Measurements from ENCODE around the gene GPATCH3.

The GPATCH3 gene

GRCh38 chr1:26936823-26937222 is 36.6 kb upstream of the GPATCH3 start:
- Histone ChIP-seq H3K4me3 (ENCODE audit: low read length) (no peak overlapping the region), H3K9ac (ENCODE audit: low read length) (no peak overlapping the region), H3K36me3 (ENCODE audit: control insufficient read depth, low read depth, low read length) (peaks cover 38% of the 10 kb centered on the region), H3K9me3 (ENCODE audit: control insufficient read depth, low read depth, low read length) (no peaks in the 10 kb centered on the region), H3K27ac (ENCODE audit: low read length) (no peak overlapping the region), H3K27me3 (ENCODE audit: control insufficient read depth, insufficient read depth, low read length) (no peaks in the 10 kb centered on the region), H3K4me1 (ENCODE audit: control insufficient read depth, low read depth, low read length) (no peaks in the 10 kb centered on the region)

- peaks cover 53% of the 10 kb centered on the region for H3K36me3 ChIP-seq (ENCODE audit: control insufficient read depth, low read depth, low read length)
- no peaks in the 10 kb centered on the region for H3K9me3 ChIP-seq (ENCODE audit: control insufficient read depth, low read depth, low read length)
- H3K4me3 ChIP-seq (ENCODE audit: low read length) = no peak overlapping the region
- no peaks in the 10 kb centered on the region for H3K27me3 ChIP-seq (ENCODE audit: control insufficient read depth, insufficient read depth, low read length)
- no peak overlapping the region for H3K9ac ChIP-seq (ENCODE audit: low read length)
- H3K4me1 ChIP-seq (ENCODE audit: control insufficient read depth, low read depth, low read length) = no peaks in the 10 kb centered on the region
- H3K27ac ChIP-seq (ENCODE audit: low read length) = no peak overlapping the region
These were observed 32.3 kb upstream of the GPATCH3 start for GRCh38 chr1:26932531-26932930.

- peaks cover 43% of the 10 kb centered on the region for H3K36me3 ChIP-seq (ENCODE audit: control insufficient read depth, low read depth, low read length)
These were observed 23.4 kb upstream of the GPATCH3 start for GRCh38 chr1:26923711-26924110.

GRCh38 chr1:26922901-26923300 is 22.6 kb upstream of the GPATCH3 start:
- Histone ChIP-seq H3K9me3 (ENCODE audit: control insufficient read depth, low read depth, low read length) (no peaks in the 10 kb centered on the region), H3K27me3 (ENCODE audit: control insufficient read depth, insufficient read depth, low read length) (no peaks in the 10 kb centered on the region), H3K36me3 (ENCODE audit: control insufficient read depth, low read depth, low read length) (peaks cover 35% of the 10 kb centered on the region), H3K4me3 (ENCODE audit: low read length) (peak overlapping the region; percentile 97), H3K4me1 (ENCODE audit: control insufficient read depth, low read depth, low read length) (peaks cover 7% of the 10 kb centered on the region), H3K27ac (ENCODE audit: low read length) (no peak overlapping the region), H3K9ac (ENCODE audit: low read length) (peak overlapping the region; percentile 96)

More at GRCh38 chr1:26923711-26924110, 23.4 kb upstream of the GPATCH3 start:
- Histone ChIP-seq H3K4me1 (ENCODE audit: control insufficient read depth, low read depth, low read length) (peaks cover 7% of the 10 kb centered on the region), H3K9me3 (ENCODE audit: control insufficient read depth, low read depth, low read length) (no peaks in the 10 kb centered on the region), H3K27ac (ENCODE audit: low read length) (no peak overlapping the region), H3K4me3 (ENCODE audit: low read length) (no peak overlapping the region), H3K27me3 (ENCODE audit: control insufficient read depth, insufficient read depth, low read length) (no peaks in the 10 kb centered on the region), H3K9ac (ENCODE audit: low read length) (no peak overlapping the region)

GRCh38 chr1:26922431-26922729 is 22.1 kb upstream of the GPATCH3 start:
- Histone ChIP-seq H3K27ac (ENCODE audit: low read length) (peak overlapping the region; percentile 88), H3K27me3 (ENCODE audit: control insufficient read depth, insufficient read depth, low read length) (no peaks in the 10 kb centered on the region), H3K9ac (ENCODE audit: low read length) (peak overlapping the region; percentile 96), H3K9me3 (ENCODE audit: control insufficient read depth, low read depth, low read length) (no peaks in the 10 kb centered on the region), H3K4me1 (ENCODE audit: control insufficient read depth, low read depth, low read length) (peaks cover 7% of the 10 kb centered on the region), H3K4me3 (ENCODE audit: low read length) (peak overlapping the region; percentile 97), H3K36me3 (ENCODE audit: control insufficient read depth, low read depth, low read length) (peaks cover 29% of the 10 kb centered on the region)

- H3K4me3 ChIP-seq (ENCODE audit: low read length) = peak within 1 kb of the TSS; percentile 97
- peak within 1 kb of the TSS; percentile 96 for H3K9ac ChIP-seq (ENCODE audit: low read length)
- no peaks in the 10 kb centered on the region for H3K9me3 ChIP-seq (ENCODE audit: control insufficient read depth, low read depth, low read length)
- peaks cover 26% of the 10 kb centered on the region for H3K36me3 ChIP-seq (ENCODE audit: control insufficient read depth, low read depth, low read length)
- H3K4me1 ChIP-seq (ENCODE audit: control insufficient read depth, low read depth, low read length) = peaks cover 7% of the 10 kb centered on the region
- H3K27ac ChIP-seq (ENCODE audit: low read length) = peak within 1 kb of the TSS; percentile 88
- no peaks in the 10 kb centered on the region for H3K27me3 ChIP-seq (ENCODE audit: control insufficient read depth, insufficient read depth, low read length)
These were observed 21.5 kb upstream of the GPATCH3 start, which contains the start of gene NUDC for GRCh38 chr1:26921540-26922430. Gene NUDC (plus strand): TSS chr1:26921743. CDS start chr1:26921849, 106 bp downstream.

GRCh38 chr1:26921126-26921539 is 20.9 kb upstream of the GPATCH3 start:
- Histone ChIP-seq H3K4me3 (ENCODE audit: low read length) (peak overlapping the region; percentile 97), H3K4me1 (ENCODE audit: control insufficient read depth, low read depth, low read length) (peaks cover 7% of the 10 kb centered on the region), H3K9ac (ENCODE audit: low read length) (peak overlapping the region; percentile 96), H3K9me3 (ENCODE audit: control insufficient read depth, low read depth, low read length) (no peaks in the 10 kb centered on the region), H3K27me3 (ENCODE audit: control insufficient read depth, insufficient read depth, low read length) (no peaks in the 10 kb centered on the region), H3K27ac (ENCODE audit: low read length) (peak overlapping the region; percentile 57), H3K36me3 (ENCODE audit: control insufficient read depth, low read depth, low read length) (peaks cover 19% of the 10 kb centered on the region)

GRCh38 chr1:26915204-26915842 is 15.1 kb upstream of the GPATCH3 start:
- Histone ChIP-seq H3K27me3 (ENCODE audit: control insufficient read depth, insufficient read depth, low read length) (no peaks in the 10 kb centered on the region), H3K36me3 (ENCODE audit: control insufficient read depth, low read depth, low read length) (no peaks in the 10 kb centered on the region), H3K9me3 (ENCODE audit: control insufficient read depth, low read depth, low read length) (no peaks in the 10 kb centered on the region), H3K4me3 (ENCODE audit: low read length) (no peak overlapping the region), H3K9ac (ENCODE audit: low read length) (no peak overlapping the region), H3K27ac (ENCODE audit: low read length) (no peak overlapping the region), H3K4me1 (ENCODE audit: control insufficient read depth, low read depth, low read length) (no peaks in the 10 kb centered on the region)

GRCh38 chr1:26913754-26914619 is 13.7 kb upstream of the GPATCH3 start, which contains the start of gene NR0B2:
Gene NR0B2 (minus strand): TSS chr1:26913975. CDS start chr1:26913940, 35 bp downstream.
- no peak within 1 kb of the TSS for H3K27ac ChIP-seq (ENCODE audit: low read length)
- no peaks in the 10 kb centered on the region for H3K27me3 ChIP-seq (ENCODE audit: control insufficient read depth, insufficient read depth, low read length)
- H3K4me3 ChIP-seq (ENCODE audit: low read length) = no peak within 1 kb of the TSS
- H3K36me3 ChIP-seq (ENCODE audit: control insufficient read depth, low read depth, low read length) = no peaks in the 10 kb centered on the region
- H3K9ac ChIP-seq (ENCODE audit: low read length) = no peak within 1 kb of the TSS
- no peaks in the 10 kb centered on the region for H3K4me1 ChIP-seq (ENCODE audit: control insufficient read depth, low read depth, low read length)
- H3K9me3 ChIP-seq (ENCODE audit: control insufficient read depth, low read depth, low read length) = no peaks in the 10 kb centered on the region

- H3K4me3 ChIP-seq (ENCODE audit: low read length) = no peak overlapping the region
- H3K9me3 ChIP-seq (ENCODE audit: control insufficient read depth, low read depth, low read length) = no peaks in the 10 kb centered on the region
- no peaks in the 10 kb centered on the region for H3K27me3 ChIP-seq (ENCODE audit: control insufficient read depth, insufficient read depth, low read length)
- no peaks in the 10 kb centered on the region for H3K36me3 ChIP-seq (ENCODE audit: control insufficient read depth, low read depth, low read length)
- no peaks in the 10 kb centered on the region for H3K4me1 ChIP-seq (ENCODE audit: control insufficient read depth, low read depth, low read length)
- no peak overlapping the region for H3K9ac ChIP-seq (ENCODE audit: low read length)
- no peak overlapping the region for H3K27ac ChIP-seq (ENCODE audit: low read length)
These were observed 13.1 kb upstream of the GPATCH3 start for GRCh38 chr1:26913389-26913753.

GRCh38 chr1:26912147-26912490 is 11.9 kb upstream of the GPATCH3 start:
- Histone ChIP-seq H3K4me1 (ENCODE audit: control insufficient read depth, low read depth, low read length) (no peaks in the 10 kb centered on the region), H3K9me3 (ENCODE audit: control insufficient read depth, low read depth, low read length) (no peaks in the 10 kb centered on the region), H3K9ac (ENCODE audit: low read length) (no peak overlapping the region), H3K4me3 (ENCODE audit: low read length) (no peak overlapping the region), H3K27me3 (ENCODE audit: control insufficient read depth, insufficient read depth, low read length) (no peaks in the 10 kb centered on the region), H3K27ac (ENCODE audit: low read length) (no peak overlapping the region), H3K36me3 (ENCODE audit: control insufficient read depth, low read depth, low read length) (no peaks in the 10 kb centered on the region)
